Measurements from ENCODE around the gene PSMD4.

Gene PSMD4

DNA sequence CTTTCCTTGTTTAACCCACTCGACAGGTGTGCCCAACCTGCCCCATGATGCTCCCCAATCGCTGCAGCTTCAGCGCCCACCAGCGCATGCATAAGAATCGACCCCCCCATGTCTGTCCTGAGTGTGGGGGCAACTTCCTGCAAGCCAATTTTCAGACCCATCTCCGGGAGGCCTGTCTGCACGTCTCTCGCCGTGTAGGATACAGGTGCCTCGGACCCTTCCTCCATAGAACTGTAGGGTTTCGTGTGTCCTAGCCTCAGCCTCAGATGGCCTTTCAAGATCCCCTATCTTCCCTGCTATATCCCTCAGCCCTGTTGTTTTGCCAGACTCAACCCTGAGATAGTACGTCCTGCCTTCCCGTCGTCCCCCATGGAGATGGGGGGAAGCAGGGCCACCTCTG, 34.0 kb downstream of the PSMD4 start:
- ATAC-seq: no peak
- TF ChIP-seq ZFP3 (CRISPR knock-in tag; IDR thresholded peaks at IDR 0.05): no peak
- TF ChIP-seq BACH2 (CRISPR knock-in tag; IDR thresholded peaks at IDR 0.05; ENCODE audit: borderline replicate concordance): no peak
- TF ChIP-seq, protein P1, sequence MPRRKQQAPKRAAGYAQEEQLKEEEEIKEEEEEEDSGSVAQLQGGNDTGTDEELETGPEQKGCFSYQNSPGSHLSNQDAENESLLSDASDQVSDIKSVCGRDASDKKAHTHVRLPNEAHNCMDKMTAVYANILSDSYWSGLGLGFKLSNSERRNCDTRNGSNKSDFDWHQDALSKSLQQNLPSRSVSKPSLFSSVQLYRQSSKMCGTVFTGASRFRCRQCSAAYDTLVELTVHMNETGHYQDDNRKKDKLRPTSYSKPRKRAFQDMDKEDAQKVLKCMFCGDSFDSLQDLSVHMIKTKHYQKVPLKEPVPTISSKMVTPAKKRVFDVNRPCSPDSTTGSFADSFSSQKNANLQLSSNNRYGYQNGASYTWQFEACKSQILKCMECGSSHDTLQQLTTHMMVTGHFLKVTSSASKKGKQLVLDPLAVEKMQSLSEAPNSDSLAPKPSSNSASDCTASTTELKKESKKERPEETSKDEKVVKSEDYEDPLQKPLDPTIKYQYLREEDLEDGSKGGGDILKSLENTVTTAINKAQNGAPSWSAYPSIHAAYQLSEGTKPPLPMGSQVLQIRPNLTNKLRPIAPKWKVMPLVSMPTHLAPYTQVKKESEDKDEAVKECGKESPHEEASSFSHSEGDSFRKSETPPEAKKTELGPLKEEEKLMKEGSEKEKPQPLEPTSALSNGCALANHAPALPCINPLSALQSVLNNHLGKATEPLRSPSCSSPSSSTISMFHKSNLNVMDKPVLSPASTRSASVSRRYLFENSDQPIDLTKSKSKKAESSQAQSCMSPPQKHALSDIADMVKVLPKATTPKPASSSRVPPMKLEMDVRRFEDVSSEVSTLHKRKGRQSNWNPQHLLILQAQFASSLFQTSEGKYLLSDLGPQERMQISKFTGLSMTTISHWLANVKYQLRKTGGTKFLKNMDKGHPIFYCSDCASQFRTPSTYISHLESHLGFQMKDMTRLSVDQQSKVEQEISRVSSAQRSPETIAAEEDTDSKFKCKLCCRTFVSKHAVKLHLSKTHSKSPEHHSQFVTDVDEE (CRISPR knock-in tag; IDR thresholded peaks at IDR 0.05): no peak
- no peak for TF ChIP-seq GLIS3 (CRISPR knock-in tag; IDR thresholded peaks at IDR 0.05)

DNA sequence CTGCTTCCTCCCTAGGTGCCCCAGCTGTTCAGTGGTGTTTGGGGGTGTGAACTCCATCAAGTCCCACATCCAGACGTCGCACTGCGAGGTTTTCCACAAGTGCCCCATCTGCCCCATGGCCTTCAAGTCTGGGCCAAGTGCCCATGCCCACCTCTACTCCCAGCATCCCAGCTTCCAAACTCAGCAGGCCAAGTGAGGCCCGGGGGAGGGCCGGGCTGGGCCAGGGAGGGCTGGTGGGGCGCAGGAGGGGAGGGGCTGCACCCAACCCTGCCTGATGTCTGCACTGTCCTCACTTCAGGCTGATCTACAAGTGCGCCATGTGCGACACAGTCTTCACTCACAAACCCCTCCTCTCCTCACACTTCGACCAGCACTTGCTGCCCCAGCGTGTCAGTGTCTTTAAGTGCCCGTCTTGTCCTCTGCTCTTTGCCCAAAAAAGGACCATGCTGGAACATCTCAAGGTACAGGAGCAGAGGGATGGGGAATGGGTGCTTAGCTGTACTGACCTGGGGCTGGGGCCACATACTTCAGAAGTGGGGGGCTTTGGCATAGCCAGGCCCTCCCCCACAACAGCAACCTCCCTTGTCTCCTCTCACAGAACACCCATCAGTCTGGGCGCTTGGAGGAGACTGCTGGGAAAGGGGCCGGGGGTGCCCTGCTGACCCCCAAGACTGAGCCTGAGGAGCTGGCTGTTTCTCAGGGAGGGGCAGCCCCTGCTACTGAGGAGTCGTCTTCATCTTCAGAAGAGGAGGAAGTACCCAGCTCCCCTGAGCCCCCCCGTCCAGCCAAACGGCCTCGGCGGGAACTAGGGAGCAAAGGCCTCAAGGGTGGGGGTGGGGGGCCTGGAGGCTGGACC, 34.8 kb downstream of the PSMD4 start:
- ATAC-seq: no peak
- TF ChIP-seq PPARA (CRISPR knock-in tag; IDR thresholded peaks at IDR 0.05; ENCODE audit: borderline replicate concordance) (no peak), ZNF70 (CRISPR knock-in tag; IDR thresholded peaks at IDR 0.05) (no peak), ESRRG (CRISPR knock-in tag; IDR thresholded peaks at IDR 0.05) (no peak), ZC3H10 (CRISPR knock-in tag; IDR thresholded peaks at IDR 0.05) (no peak), ZNF565 (CRISPR knock-in tag; conservative IDR thresholded peaks at IDR 0.05; ENCODE audit: low read depth) (no peak), ARNTL (CRISPR knock-in tag; IDR thresholded peaks at IDR 0.05; ENCODE audit: borderline replicate concordance, low read depth) (no peak), RARB (CRISPR knock-in tag; IDR thresholded peaks at IDR 0.05) (no peak), TOX (CRISPR knock-in tag; IDR thresholded peaks at IDR 0.05; ENCODE audit: borderline replicate concordance) (no peak), ZNF8 (CRISPR knock-in tag; IDR thresholded peaks at IDR 0.05) (no peak), ZFP3 (CRISPR knock-in tag; IDR thresholded peaks at IDR 0.05) (no peak), GLIS3 (CRISPR knock-in tag; IDR thresholded peaks at IDR 0.05) (no peak), ZFP30 (CRISPR knock-in tag; IDR thresholded peaks at IDR 0.05) (no peak), CSDC2 (CRISPR knock-in tag; IDR thresholded peaks at IDR 0.05) (no peak), TCF4 (CRISPR knock-in tag; IDR thresholded peaks at IDR 0.05; ENCODE audit: borderline replicate concordance) (no peak), ISL1 (CRISPR knock-in tag; IDR thresholded peaks at IDR 0.05) (no peak), BACH2 (CRISPR knock-in tag; IDR thresholded peaks at IDR 0.05; ENCODE audit: borderline replicate concordance) (no peak)
- TF ChIP-seq, protein P1 (CRISPR knock-in tag; IDR thresholded peaks at IDR 0.05): no peak
- TF ChIP-seq, protein P2, sequence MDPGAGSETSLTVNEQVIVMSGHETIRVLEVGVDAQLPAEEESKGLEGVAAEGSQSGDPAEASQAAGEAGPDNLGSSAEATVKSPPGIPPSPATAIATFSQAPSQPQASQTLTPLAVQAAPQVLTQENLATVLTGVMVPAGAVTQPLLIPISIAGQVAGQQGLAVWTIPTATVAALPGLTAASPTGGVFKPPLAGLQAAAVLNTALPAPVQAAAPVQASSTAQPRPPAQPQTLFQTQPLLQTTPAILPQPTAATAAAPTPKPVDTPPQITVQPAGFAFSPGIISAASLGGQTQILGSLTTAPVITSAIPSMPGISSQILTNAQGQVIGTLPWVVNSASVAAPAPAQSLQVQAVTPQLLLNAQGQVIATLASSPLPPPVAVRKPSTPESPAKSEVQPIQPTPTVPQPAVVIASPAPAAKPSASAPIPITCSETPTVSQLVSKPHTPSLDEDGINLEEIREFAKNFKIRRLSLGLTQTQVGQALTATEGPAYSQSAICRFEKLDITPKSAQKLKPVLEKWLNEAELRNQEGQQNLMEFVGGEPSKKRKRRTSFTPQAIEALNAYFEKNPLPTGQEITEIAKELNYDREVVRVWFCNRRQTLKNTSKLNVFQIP (CRISPR knock-in tag; IDR thresholded peaks at IDR 0.05; ENCODE audit: borderline replicate concordance, low read depth): no peak
- TF ChIP-seq, protein P3, sequence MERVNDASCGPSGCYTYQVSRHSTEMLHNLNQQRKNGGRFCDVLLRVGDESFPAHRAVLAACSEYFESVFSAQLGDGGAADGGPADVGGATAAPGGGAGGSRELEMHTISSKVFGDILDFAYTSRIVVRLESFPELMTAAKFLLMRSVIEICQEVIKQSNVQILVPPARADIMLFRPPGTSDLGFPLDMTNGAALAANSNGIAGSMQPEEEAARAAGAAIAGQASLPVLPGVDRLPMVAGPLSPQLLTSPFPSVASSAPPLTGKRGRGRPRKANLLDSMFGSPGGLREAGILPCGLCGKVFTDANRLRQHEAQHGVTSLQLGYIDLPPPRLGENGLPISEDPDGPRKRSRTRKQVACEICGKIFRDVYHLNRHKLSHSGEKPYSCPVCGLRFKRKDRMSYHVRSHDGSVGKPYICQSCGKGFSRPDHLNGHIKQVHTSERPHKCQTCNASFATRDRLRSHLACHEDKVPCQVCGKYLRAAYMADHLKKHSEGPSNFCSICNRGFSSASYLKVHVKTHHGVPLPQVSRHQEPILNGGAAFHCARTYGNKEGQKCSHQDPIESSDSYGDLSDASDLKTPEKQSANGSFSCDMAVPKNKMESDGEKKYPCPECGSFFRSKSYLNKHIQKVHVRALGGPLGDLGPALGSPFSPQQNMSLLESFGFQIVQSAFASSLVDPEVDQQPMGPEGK (CRISPR knock-in tag; IDR thresholded peaks at IDR 0.05; ENCODE audit: borderline replicate concordance): no peak
- TF ChIP-seq, protein P4, sequence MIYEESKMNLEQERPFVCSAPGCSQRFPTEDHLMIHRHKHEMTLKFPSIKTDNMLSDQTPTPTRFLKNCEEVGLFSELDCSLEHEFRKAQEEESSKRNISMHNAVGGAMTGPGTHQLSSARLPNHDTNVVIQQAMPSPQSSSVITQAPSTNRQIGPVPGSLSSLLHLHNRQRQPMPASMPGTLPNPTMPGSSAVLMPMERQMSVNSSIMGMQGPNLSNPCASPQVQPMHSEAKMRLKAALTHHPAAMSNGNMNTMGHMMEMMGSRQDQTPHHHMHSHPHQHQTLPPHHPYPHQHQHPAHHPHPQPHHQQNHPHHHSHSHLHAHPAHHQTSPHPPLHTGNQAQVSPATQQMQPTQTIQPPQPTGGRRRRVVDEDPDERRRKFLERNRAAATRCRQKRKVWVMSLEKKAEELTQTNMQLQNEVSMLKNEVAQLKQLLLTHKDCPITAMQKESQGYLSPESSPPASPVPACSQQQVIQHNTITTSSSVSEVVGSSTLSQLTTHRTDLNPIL (CRISPR knock-in tag; IDR thresholded peaks at IDR 0.05; ENCODE audit: low read depth): no peak

Measured in SK-N-SH treated with all-trans-retinoic acid at 6 μM for 48 hours (cell line).